H9 (cell line): ENCODE results near the gene CREB5. TPM values are rescaled to one million over a fixed set of nuclear protein-coding genes. Genes with fewer than 3 reads are reported as not detected.

Experiments used
- DNase-seq: peaks from one replicate; pipeline ENCODE4 v3.0.0-alpha.2; 2017
- H2AFZ ChIP-seq: one replicate; pipeline ENCODE4 v1.6.1; 2013; ENCODE audit warnings: mild to moderate bottlenecking, low read length, control low read depth, moderate library complexity
- H2AK5ac ChIP-seq: 2 replicates; pipeline ENCODE4 v1.6.1; 2013; ENCODE audit warnings: low read length, control low read depth, mixed read lengths; ENCODE audit not compliant: insufficient read length
- H2BK120ac ChIP-seq: one replicate; pipeline ENCODE4 v1.6.1; 2013; ENCODE audit warnings: low read depth, mild to moderate bottlenecking, low read length, control low read depth, inconsistent platforms; ENCODE audit not compliant: poor library complexity, severe bottlenecking
- H2BK12ac ChIP-seq: 2 replicates; pipeline ENCODE4 v1.6.1; 2013; ENCODE audit warnings: low read length, control low read depth, mixed read lengths, low read depth; ENCODE audit not compliant: insufficient read length
- H2BK15ac ChIP-seq: 2 replicates; pipeline ENCODE4 v1.6.1; 2013; ENCODE audit warnings: low read depth, low read length, control low read depth
- H2BK20ac ChIP-seq: one replicate; pipeline ENCODE4 v1.6.1; 2013; ENCODE audit warnings: low read depth, mild to moderate bottlenecking, low read length, control low read depth, inconsistent platforms; ENCODE audit not compliant: poor library complexity, severe bottlenecking
- H2BK5ac ChIP-seq: 2 replicates; pipeline ENCODE4 v1.6.1; 2013; ENCODE audit warnings: low read length, control low read depth, mixed read lengths; ENCODE audit not compliant: insufficient read length
- H3K14ac ChIP-seq: 2 replicates; pipeline ENCODE4 v1.6.1; 2013; ENCODE audit warnings: low read length, control low read depth; ENCODE audit not compliant: insufficient read depth
- H3K18ac ChIP-seq: 2 replicates; pipeline ENCODE4 v1.6.1; 2013; ENCODE audit warnings: low read depth, mild to moderate bottlenecking, mixed read lengths, low read length, control low read depth; ENCODE audit not compliant: insufficient read length
- H3K23ac ChIP-seq: 2 replicates; pipeline ENCODE4 v1.6.1; 2013; ENCODE audit warnings: low read length, control low read depth, mixed read lengths, low read depth; ENCODE audit not compliant: insufficient read length
- H3K23me2 ChIP-seq: 2 replicates; pipeline ENCODE4 v1.6.1; 2013; ENCODE audit warnings: low read depth, mild to moderate bottlenecking, mixed read lengths, low read length, control low read depth; ENCODE audit not compliant: insufficient read length, poor library complexity, severe bottlenecking
- H3K27ac ChIP-seq: 2 replicates; pipeline ENCODE4 v1.5.1; 2013; ENCODE audit warnings: low read length, control low read depth, mixed read lengths, low read depth; ENCODE audit not compliant: insufficient read length
- H3K27me3 ChIP-seq: 2 replicates; pipeline ENCODE4 v1.6.1; 2013; ENCODE audit warnings: low read length, control low read depth, inconsistent platforms; ENCODE audit not compliant: insufficient read depth
- H3K4ac ChIP-seq: 2 replicates; pipeline ENCODE4 v1.6.1; 2013; ENCODE audit warnings: low read depth, mild to moderate bottlenecking, control low read depth, inconsistent platforms, low read length, moderate library complexity
- H3K4me1 ChIP-seq: 2 replicates; pipeline ENCODE4 v1.6.1; 2013; ENCODE audit warnings: low read length, control low read depth, inconsistent platforms; ENCODE audit not compliant: insufficient read depth
- H3K4me2 ChIP-seq: 2 replicates; pipeline ENCODE4 v1.6.1; 2013; ENCODE audit warnings: low read length, control low read depth, mixed read lengths; ENCODE audit not compliant: insufficient read length, insufficient read depth
- H3K56ac ChIP-seq: 2 replicates; pipeline ENCODE4 v1.6.1; 2013; ENCODE audit warnings: low read depth, mild to moderate bottlenecking, mixed read lengths, low read length, control low read depth; ENCODE audit not compliant: insufficient read length
- H3K79me1 ChIP-seq: 2 replicates; pipeline ENCODE4 v1.6.1; 2013; ENCODE audit warnings: low read depth, mild to moderate bottlenecking, moderate library complexity, low read length, control low read depth, inconsistent platforms; ENCODE audit not compliant: insufficient read depth, poor library complexity, severe bottlenecking
- H3K79me2 ChIP-seq: 2 replicates; pipeline ENCODE4 v1.6.1; 2013; ENCODE audit warnings: low read length, control low read depth, inconsistent platforms; ENCODE audit not compliant: insufficient read depth
- H3K9ac ChIP-seq: 2 replicates; pipeline ENCODE4 v1.6.1; 2013; ENCODE audit warnings: low read length, control low read depth, mixed read lengths; ENCODE audit not compliant: insufficient read length; ENCODE audit errors: extremely low read depth
- H3K9me3 ChIP-seq: one replicate; pipeline ENCODE4 v1.6.1; 2013; ENCODE audit warnings: low read depth, low read length, inconsistent platforms; ENCODE audit not compliant: control insufficient read depth
- H3T11ph ChIP-seq: one replicate; pipeline ENCODE4 v1.6.1; 2013; ENCODE audit warnings: mild to moderate bottlenecking, low read length, control low read depth, inconsistent platforms
- H4K20me1 ChIP-seq: one replicate; pipeline ENCODE4 v1.6.1; 2013; ENCODE audit not compliant: control insufficient read depth, insufficient read length, insufficient read depth
- H4K5ac ChIP-seq: 2 replicates; pipeline ENCODE4 v1.6.1; 2013; ENCODE audit warnings: low read depth, mild to moderate bottlenecking, mixed read lengths, low read length, control low read depth; ENCODE audit not compliant: insufficient read length
- H4K8ac ChIP-seq: replicated peaks from 2 replicates; pipeline ENCODE4 v1.6.1; 2013; ENCODE audit warnings: low read length, control low read depth, mixed read lengths, low read depth; ENCODE audit not compliant: insufficient read length
- H4K91ac ChIP-seq: 2 replicates; pipeline ENCODE4 v1.6.1; 2013; ENCODE audit warnings: low read depth, mild to moderate bottlenecking, moderate library complexity, mixed read lengths, low read length, control low read depth; ENCODE audit not compliant: insufficient read length
- H3K27ac Mint-ChIP-seq, 3 experiments: 2 replicates in 2 of 3; 3 replicates in 1 of 3; pipeline ENCODE4 v1.8.0; 2020 to 2021; ENCODE audit warnings: mixed read lengths in 3 of 3, mild to moderate bottlenecking in 1 of 3, moderate library complexity in 1 of 3
- H3K27me3 Mint-ChIP-seq: 2 replicates; pipeline ENCODE4 v1.8.0; 2021; ENCODE audit warnings: low read depth, mild to moderate bottlenecking, moderate library complexity, mixed read lengths
- H3K36me3 Mint-ChIP-seq, 3 experiments: 2 replicates in 2 of 3; 3 replicates in 1 of 3; pipeline ENCODE4 v1.8.0; 2020 to 2021; ENCODE audit warnings: low read depth in 3 of 3, mixed read lengths in 3 of 3; ENCODE audit not compliant: insufficient read depth in 1 of 3
- H3K4me1 Mint-ChIP-seq, 2 experiments: 2 replicates each; pipeline ENCODE4 v1.8.0; 2020; ENCODE audit warnings: mixed read lengths in 2 of 2
- H3K4me3 Mint-ChIP-seq, 2 experiments: 2 replicates in 1 of 2; 3 replicates in 1 of 2; pipeline ENCODE4 v1.8.0; 2020 to 2021; ENCODE audit warnings: mild to moderate bottlenecking in 2 of 2, mixed read lengths in 2 of 2, moderate library complexity in 1 of 2
- H3K9me3 Mint-ChIP-seq, 2 experiments: 2 replicates in 1 of 2; 3 replicates in 1 of 2; pipeline ENCODE4 v1.8.0; 2020; ENCODE audit warnings: mild to moderate bottlenecking in 2 of 2, mixed read lengths in 2 of 2, moderate library complexity in 1 of 2
- WGBS: extraction: QIAGEN DNeasy Blood & Tissue Kit; methylation state at CpG from one replicate; pipeline ENCODE4 v1.1.7; 2013; ENCODE audit warnings: missing lambda C conversion rate, low lambda C conversion rate, mixed read lengths; ENCODE audit not compliant: insufficient read length; ENCODE audit errors: extremely low coverage; 5-methylcytosine and 5-hydroxymethylcytosine counted together
- total RNA-seq: library from RNA; stranded (reverse); gene quantifications from 2 replicates; pipeline ENCODE4 v1.2.1, GENCODE V29; 2021
- TF ChIP-seq, protein P1 (sequence below): fragments of 200-600 bp; sonication (generic); conservative IDR thresholded peaks from 3 replicates; pipeline ENCODE4 v1.8.0; 2021; ENCODE audit warnings: antibody characterized with exemption, mild to moderate bottlenecking

Gene CREB5
- total RNA-seq, 1 experiment from 2014 or later: 4.0 TPM

DNA sequence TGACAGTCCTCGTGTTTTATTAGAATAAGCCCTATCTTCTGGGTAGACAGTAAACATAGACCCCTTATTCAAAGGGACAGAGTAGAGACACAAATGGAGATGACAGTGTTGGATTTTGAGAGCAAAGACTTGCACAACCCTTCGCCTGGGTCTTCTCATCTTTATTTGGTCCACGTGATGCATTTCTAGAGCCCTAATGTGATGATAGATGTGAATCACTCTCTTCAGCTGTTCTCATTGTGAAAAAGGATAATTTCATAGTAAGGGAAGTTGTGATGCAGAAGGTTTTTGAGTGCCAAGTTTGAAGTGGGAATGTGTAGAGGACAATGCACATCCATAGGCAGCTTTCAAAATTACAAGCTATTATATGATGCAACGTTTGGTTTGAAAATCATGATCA is 86.3 kb downstream of the CREB5 start:
- no peaks in the 10 kb centered on the region for H3K27me3 Mint-ChIP-seq
- WGBS: no CpG with 5 or more reads among the region's 4 CpGs
- no peaks in the 10 kb centered on the region for H3K9me3 ChIP-seq

More for the DNA sequence above, 86.3 kb downstream of the CREB5 start:
- Histone ChIP-seq H3K4ac (no peak overlapping the region), H4K5ac (no peak overlapping the region), H3K27me3 (no peaks in the 10 kb centered on the region), H3K9ac (no peak overlapping the region), H3K4me1 (no peaks in the 10 kb centered on the region), H3T11ph (no peak overlapping the region), H3K56ac (no peak overlapping the region), H2AK5ac (no peak overlapping the region), H3K27ac (no peak overlapping the region), H3K79me1 (no peaks in the 10 kb centered on the region), H3K18ac (no peak overlapping the region), H3K23ac (no peak overlapping the region), H2AFZ (no peak overlapping the region), H2BK120ac (no peak overlapping the region), H4K20me1 (no peaks in the 10 kb centered on the region), H2BK20ac (no peak overlapping the region), H2BK5ac (no peak overlapping the region), H4K91ac (no peak overlapping the region), H3K23me2 (no peaks in the 10 kb centered on the region), H3K14ac (no peak overlapping the region), H2BK15ac (no peak overlapping the region), H2BK12ac (no peak overlapping the region), H3K79me2 (no peaks in the 10 kb centered on the region), H3K4me2 (no peak overlapping the region), H4K8ac (no peak overlapping the region)
- TF ChIP-seq, protein P1, sequence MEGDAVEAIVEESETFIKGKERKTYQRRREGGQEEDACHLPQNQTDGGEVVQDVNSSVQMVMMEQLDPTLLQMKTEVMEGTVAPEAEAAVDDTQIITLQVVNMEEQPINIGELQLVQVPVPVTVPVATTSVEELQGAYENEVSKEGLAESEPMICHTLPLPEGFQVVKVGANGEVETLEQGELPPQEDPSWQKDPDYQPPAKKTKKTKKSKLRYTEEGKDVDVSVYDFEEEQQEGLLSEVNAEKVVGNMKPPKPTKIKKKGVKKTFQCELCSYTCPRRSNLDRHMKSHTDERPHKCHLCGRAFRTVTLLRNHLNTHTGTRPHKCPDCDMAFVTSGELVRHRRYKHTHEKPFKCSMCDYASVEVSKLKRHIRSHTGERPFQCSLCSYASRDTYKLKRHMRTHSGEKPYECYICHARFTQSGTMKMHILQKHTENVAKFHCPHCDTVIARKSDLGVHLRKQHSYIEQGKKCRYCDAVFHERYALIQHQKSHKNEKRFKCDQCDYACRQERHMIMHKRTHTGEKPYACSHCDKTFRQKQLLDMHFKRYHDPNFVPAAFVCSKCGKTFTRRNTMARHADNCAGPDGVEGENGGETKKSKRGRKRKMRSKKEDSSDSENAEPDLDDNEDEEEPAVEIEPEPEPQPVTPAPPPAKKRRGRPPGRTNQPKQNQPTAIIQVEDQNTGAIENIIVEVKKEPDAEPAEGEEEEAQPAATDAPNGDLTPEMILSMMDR: no peak
- no peaks in the 10 kb centered on the region for H3K36me3 Mint-ChIP-seq
- H3K27ac Mint-ChIP-seq: no peak overlapping the region
- DNase-seq: no peak
- no peaks in the 10 kb centered on the region for H3K9me3 Mint-ChIP-seq
- H3K4me1 Mint-ChIP-seq: 0 out of 4 replicates have a peak, but pooled peaks cover 0 to 3% of the 10 kb centered on the region in 2 experiments
- H3K4me3 Mint-ChIP-seq: no peak overlapping the region
